ENCODE measurements around the gene KRT2.

DNA sequence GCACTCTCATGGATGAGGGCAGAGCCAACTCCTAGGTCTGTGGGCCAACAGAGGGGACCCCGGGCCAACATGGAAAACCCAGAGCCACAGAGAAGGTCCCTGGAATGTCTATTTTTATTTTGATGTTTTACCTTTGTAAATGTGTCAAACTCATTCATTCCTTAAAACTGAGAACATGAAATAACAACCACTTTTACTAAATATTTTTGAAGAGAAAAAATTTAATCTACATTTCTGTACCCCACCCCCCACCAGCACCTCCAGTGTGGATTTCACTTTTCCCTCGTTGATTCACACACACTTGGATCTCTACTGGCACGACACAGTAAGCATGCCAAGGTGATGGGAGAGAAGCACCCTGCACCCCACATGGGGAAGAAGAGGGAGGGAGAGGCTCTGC, 44.6 kb upstream of the KRT2 start:
- TF ChIP-seq, protein P1, sequence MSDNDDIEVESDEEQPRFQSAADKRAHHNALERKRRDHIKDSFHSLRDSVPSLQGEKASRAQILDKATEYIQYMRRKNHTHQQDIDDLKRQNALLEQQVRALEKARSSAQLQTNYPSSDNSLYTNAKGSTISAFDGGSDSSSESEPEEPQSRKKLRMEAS (IDR thresholded peaks at IDR 0.05) = no peak
- TF ChIP-seq GABPA (IDR thresholded peaks at IDR 0.05; ENCODE audit: borderline replicate concordance, insufficient read depth, low read length) (no peak), JUND (IDR thresholded peaks at IDR 0.05; ENCODE audit: low read length) (no peak), ZNF274 (IDR thresholded peaks at IDR 0.05; ENCODE audit: borderline replicate concordance, extremely low read depth, low read length) (no peak), POLR2AphosphoS5 (IDR thresholded peaks at IDR 0.05; ENCODE audit: low read depth, low read length) (no peak), CEBPB (IDR thresholded peaks at IDR 0.05; ENCODE audit: low read depth, low read length) (no peak), POLR2A (IDR thresholded peaks at IDR 0.05; ENCODE audit: control extremely low read depth in 1 of 2, low read depth in 2 of 2, low read length in 2 of 2) (no peak), HDAC2 (IDR thresholded peaks at IDR 0.05; ENCODE audit: borderline replicate concordance in 1 of 2, low read depth in 2 of 2, low read length in 2 of 2) (no peak), YY1 (IDR thresholded peaks at IDR 0.05; ENCODE audit: low read depth, low read length) (no peak), RBBP5 (IDR thresholded peaks at IDR 0.05; ENCODE audit: borderline replicate concordance, low read depth, low read length) (no peak), EP300 (IDR thresholded peaks at IDR 0.05; ENCODE audit: borderline replicate concordance in 1 of 2, low read depth in 2 of 2, low read length in 2 of 2) (no peak)
- TF ChIP-seq, protein P2, sequence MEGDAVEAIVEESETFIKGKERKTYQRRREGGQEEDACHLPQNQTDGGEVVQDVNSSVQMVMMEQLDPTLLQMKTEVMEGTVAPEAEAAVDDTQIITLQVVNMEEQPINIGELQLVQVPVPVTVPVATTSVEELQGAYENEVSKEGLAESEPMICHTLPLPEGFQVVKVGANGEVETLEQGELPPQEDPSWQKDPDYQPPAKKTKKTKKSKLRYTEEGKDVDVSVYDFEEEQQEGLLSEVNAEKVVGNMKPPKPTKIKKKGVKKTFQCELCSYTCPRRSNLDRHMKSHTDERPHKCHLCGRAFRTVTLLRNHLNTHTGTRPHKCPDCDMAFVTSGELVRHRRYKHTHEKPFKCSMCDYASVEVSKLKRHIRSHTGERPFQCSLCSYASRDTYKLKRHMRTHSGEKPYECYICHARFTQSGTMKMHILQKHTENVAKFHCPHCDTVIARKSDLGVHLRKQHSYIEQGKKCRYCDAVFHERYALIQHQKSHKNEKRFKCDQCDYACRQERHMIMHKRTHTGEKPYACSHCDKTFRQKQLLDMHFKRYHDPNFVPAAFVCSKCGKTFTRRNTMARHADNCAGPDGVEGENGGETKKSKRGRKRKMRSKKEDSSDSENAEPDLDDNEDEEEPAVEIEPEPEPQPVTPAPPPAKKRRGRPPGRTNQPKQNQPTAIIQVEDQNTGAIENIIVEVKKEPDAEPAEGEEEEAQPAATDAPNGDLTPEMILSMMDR (IDR thresholded peaks at IDR 0.05; ENCODE audit: control extremely low read depth in 1 of 3, insufficient read depth in 1 of 3, low read depth in 1 of 3, low read length in 3 of 3) = no peak
- TF ChIP-seq, protein P3, sequence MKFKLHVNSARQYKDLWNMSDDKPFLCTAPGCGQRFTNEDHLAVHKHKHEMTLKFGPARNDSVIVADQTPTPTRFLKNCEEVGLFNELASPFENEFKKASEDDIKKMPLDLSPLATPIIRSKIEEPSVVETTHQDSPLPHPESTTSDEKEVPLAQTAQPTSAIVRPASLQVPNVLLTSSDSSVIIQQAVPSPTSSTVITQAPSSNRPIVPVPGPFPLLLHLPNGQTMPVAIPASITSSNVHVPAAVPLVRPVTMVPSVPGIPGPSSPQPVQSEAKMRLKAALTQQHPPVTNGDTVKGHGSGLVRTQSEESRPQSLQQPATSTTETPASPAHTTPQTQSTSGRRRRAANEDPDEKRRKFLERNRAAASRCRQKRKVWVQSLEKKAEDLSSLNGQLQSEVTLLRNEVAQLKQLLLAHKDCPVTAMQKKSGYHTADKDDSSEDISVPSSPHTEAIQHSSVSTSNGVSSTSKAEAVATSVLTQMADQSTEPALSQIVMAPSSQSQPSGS (IDR thresholded peaks at IDR 0.05; ENCODE audit: low read length) = no peak
